Stimulated activated CD8-positive, alpha-beta memory T cell treated with anti-CD3 and anti-CD28 coated beads, Interleukin-4, amount 100 ng/mL, for 4 hours (primary cell): ENCODE measurements around the gene PRKN.

Source experiments
- DNase-seq, 2 donors: peaks; one replicate each; pipeline ENCODE4 v3.0.0-alpha.2; 2020; ENCODE audit warnings: low read depth in 2 of 2, low spot score in 1 of 2

PRKN gene

GRCh38 chr6:162620073-162620472 is 107.5 kb downstream of the PRKN start:
- DNase-seq = no peak

GRCh38 chr6:162618448-162619002 is 109.0 kb downstream of the PRKN start:
- DNase-seq = no peak

DNA sequence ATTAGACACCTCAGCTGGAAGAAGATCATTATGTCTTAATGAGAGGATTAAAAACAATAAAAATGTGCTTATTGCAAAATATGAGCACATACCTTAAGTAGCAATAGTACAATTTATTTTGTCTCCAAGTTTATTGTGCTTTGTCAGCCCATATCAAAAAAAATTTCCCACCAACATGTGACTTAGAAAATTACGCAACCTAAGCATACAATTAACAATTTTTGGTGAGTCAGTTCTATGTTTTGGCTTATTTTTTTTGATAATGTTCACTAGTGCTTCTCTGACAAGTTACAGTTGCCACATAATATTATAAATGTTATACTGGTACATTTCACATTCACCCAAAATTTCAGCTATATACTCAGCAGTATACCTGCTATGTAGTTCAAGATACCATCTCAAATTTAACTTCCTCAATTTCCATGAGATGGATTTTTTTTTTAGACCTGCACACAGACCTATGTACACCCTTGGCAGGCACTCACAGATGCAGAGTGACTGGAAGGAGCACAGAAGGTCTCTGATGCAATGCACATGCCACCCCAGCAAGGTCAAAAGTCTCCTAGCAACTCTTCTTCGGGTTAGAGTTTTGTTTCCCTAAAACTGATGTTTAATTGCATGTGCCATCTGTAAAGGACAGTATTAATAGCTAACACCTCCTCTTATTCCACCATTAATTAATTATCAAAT is 112.4 kb downstream of the PRKN start:
- DNase-seq = no peak

DNA sequence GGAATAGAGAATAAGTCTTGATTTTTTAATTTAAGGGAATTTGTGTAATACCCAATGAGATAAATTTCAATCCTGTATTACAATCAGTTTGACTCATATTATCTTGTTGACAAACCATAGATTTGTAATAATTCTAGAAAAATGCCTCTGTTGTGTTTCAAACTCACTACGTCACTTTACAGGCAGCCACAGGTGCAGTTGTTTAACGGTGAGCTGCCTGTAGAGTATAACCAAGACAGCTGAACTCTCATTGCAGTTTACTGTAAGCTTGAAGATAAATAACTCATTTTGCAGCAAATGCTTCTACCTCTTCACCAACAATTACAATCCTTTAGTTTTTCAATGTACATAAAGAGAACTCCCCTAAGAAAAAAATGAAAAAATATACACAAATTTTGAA is 114.3 kb downstream of the PRKN start:
- DNase-seq = no peak

GRCh38 chr6:162612613-162613012 is 115.0 kb downstream of the PRKN start:
- DNase-seq = no peak

DNA sequence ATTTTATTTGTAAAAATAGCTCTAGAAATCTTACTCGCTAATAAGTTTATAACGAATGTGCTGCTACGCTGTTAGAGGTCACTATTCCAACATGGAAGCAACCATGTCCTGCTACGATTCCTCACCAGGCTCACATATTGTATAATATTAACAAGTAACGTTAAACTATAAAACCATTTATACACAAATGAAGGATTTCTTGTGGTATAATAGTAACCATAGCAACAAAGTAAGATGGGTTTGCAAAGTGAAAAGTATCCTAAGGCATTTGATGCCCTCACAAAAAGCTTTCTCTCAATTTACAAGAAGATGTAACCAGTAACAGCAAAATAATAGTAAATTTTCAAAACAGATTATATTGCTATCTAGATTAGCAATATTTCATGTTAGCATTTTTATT is 117.2 kb downstream of the PRKN start:
- DNase-seq = no peak

- no peak for DNase-seq
These were observed 121.7 kb downstream of the PRKN start for GRCh38 chr6:162605881-162606280.

DNA sequence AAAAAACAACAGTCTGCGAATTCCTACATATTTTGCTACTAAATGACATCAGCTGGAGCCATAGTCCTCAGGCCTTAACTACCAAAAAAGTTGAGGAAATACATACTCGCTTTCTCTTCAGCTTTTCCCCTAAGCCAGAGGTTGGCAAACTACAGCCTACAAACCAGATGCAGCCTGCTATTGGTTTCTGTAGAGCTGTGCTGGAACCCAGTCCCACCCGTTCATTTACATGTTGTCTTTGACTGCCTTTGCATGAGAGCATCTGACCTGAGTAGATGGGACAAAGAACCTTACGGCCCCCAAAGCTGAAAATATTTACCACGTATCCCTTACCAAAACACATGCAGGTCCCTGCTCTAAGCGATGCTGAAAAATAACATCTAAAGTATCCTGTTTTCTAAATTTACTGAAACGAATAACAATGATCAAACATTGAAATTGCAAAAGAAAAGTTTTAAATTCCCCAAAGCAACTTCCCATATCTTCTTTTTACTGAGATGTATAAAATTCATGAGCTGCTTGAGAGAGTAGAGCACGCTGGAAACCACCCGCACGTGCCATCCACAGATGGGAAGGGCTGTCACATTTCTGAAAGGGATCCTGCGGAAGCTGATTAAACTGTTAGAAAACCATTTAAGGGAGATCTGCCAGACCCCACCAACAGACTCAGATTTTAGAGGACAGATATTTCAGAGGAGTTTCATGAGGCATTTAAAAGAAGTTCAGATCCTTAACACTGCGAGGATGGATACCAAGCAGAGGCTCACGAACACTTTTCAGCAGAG is 124.1 kb downstream of the PRKN start:
- no peak for DNase-seq

- no peak for DNase-seq
These were observed 124.8 kb downstream of the PRKN start for GRCh38 chr6:162602759-162603158.

- DNase-seq = no peak
These were observed 130.9 kb downstream of the PRKN start for GRCh38 chr6:162596676-162597075.

- no peak for DNase-seq
These were observed 136.0 kb downstream of the PRKN start for GRCh38 chr6:162591517-162591916.

DNA sequence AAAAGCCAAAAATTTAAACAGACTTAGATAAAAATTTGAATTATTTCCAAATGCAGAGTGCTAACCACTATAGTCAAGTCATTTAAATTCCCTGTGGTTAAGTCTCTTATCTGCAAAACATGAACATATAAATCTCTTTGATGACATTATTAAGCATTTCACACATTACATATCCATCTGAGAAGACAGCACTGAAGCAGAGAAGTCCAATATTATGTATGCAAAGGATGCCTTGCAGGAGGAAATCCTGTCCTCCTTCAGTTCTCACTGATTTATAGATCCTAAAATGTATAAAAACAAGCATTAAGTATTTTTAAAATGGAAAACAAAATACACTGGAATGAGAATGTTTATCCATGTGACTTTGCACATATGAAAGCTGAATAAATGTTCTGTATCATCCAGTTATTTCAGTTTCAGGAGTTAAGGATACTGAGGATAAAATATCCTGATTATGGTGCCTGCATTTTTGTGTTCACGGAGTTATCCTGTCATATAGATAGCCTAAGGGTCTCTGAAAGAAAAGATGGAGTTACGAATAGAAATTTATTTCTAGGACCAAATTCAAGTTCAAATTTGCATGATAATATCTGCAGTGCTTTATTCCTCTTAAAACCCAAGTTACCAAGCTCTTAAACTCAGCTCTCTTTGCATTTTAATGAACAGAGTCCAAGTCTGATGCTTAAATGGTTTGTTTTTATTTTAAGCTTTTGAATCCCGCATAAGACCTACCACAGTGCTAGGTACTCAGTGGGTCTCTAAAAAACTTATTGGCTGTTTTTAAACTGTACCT is 145.4 kb downstream of the PRKN start:
- DNase-seq = no peak

GRCh38 chr6:162580619-162581018 is 146.9 kb downstream of the PRKN start:
- no peak for DNase-seq

DNA sequence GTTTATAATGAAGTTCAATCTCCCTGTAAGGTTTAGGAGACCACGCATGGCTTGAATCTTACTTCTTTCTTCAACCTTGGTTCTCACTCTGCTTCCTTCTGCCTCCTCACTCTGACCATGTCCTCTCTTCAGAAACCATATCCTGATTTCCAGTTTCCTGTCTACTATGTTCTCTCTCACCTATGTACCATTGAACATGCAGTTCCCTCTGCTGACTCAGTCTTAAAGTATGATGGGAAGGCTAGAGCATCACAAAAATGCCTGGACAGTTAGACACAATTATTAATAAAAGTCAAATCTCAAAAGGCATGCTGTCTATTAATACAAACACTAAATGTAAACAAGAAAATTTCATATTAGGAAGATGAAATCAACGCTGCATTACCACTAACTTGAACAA is 151.6 kb downstream of the PRKN start:
- no peak for DNase-seq

DNA sequence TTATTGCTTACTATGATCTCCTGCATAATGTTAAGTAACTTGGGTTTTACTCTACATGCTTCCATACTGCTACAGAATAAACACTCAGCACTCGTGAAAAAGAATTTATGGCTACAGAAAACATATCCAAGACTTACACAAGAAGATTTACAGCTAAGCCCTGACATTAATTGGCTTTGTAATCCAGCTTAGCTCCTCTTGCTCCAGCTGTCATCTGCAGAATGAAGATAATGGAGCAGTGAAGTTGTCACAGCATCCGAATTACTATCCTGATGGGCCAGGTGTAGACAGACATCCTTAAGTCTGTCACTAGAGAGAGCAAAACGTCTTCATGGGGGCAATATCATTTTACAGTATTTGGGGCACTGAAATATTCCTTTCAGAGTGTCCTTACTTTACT is 155.3 kb downstream of the PRKN start:
- DNase-seq = no peak

DNA sequence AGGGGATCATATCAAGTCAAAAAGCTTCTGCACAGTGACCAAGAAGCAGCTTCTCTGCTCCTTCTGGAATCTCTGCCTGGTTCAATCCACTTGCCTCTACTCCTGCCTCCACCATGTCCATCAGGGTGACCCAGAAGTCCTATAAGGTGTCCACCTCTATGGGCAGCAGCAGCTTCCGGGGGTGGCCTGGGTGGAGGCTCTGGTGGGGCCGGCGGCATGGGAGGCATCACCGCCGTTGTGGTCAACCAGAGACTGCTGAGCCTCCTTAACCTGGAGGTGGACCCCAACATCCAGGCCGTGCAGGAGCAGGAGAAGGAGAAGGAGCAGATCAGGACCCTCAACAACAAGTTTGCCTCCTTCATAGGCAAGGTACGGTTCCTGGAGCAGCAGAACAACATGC is 159.3 kb downstream of the PRKN start:
- DNase-seq = no peak

- no peak for DNase-seq
These were observed 165.5 kb downstream of the PRKN start for GRCh38 chr6:162562041-162562440.

GRCh38 chr6:162560891-162561290 is 166.7 kb downstream of the PRKN start:
- DNase-seq = no peak

DNA sequence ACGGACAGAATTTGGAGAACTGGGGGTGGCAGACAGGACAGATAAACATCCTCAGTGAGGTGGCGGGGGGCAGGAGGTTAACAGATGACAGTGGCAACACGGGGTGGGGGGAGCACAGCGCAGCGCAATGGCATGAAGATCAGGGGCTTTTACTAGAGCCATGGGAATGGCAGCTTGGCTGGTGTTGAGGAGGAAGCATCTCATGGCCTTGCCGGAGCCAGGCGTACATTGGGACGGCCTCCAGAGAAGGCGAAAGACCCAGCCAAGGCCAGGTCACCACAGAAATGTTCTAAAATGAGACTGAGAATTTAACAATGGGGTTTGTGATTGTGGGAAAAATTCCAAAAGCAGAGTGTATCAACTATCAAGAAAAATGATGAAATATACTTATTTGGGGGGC is 173.0 kb downstream of the PRKN start:
- DNase-seq = no peak

- no peak for DNase-seq
These were observed 180.7 kb downstream of the PRKN start for GRCh38 chr6:162546905-162547304.

DNA sequence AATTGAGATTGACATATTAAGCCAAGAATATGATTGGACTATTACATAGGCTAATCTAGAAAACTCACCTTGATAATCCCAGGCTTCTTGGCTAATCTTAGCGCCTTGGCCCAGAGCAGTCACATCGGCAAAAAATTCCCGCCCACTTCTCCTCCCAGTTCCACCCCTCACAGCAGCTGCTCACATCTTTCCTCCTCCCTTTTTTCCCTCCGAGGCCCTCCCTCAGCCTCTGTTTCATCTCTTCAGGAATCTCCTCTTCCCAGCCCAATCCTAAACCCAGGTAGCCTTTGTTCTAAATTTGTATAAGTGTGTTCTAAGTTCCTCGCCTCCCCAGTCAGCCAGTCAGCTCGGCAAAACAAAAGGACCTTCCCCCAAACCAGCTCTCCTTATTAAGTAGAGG is 184.3 kb downstream of the PRKN start:
- no peak for DNase-seq
